C4-2B (cell line): ENCODE measurements around the gene SLC16A14.
A peak's percentile ranks its signal among the peaks of the same experiment; 100 is the strongest.

Experiments used
- H3K27ac ChIP-seq: fragments of 450-650 bp; 2 replicates; pipeline ENCODE4 v1.5.1; 2017
- CTCF ChIP-seq: fragments of 450-650 bp; conservative IDR thresholded peaks from 2 replicates; pipeline ENCODE4 v1.5.1; 2017; ENCODE audit warnings: mild to moderate bottlenecking
- ZFX ChIP-seq: fragments of 450-650 bp; IDR thresholded peaks from 2 replicates; pipeline ENCODE4 v1.6.1; 2017

Gene SLC16A14

GRCh38 chr2:230077851-230078547 lies 9.3 kb upstream of the SLC16A14 start:
- no peak overlapping the region for H3K27ac ChIP-seq
- no peak for TF ChIP-seq CTCF
- TF ChIP-seq ZFX, result no peak

GRCh38 chr2:230076819-230077218 lies 8.1 kb upstream of the SLC16A14 start:
- H3K27ac ChIP-seq, result no peak overlapping the region
- no peak for TF ChIP-seq ZFX
- TF ChIP-seq CTCF, result no peak

- TF ChIP-seq CTCF, result no peak
- TF ChIP-seq ZFX, result no peak
- H3K27ac ChIP-seq, result no peak overlapping the region
Observed at GRCh38 chr2:230075988-230076631, 7.4 kb upstream of the SLC16A14 start.

- TF ChIP-seq ZFX (no peak), CTCF (no peak)
- H3K27ac ChIP-seq, result no peak overlapping the region
Observed at GRCh38 chr2:230071421-230071820, 2.7 kb upstream of the SLC16A14 start.

- TF ChIP-seq ZFX (no peak), CTCF (no peak)
- H3K27ac ChIP-seq, result peak overlapping the region; percentile 93
Observed at GRCh38 chr2:230069402-230069801, 678 bp upstream of the SLC16A14 start.

GRCh38 chr2:230068016-230068650 lies 591 bp downstream of the SLC16A14 start:
- TF ChIP-seq ZFX (peak; percentile 94), CTCF (no peak)
- peak overlapping the region; percentile 93 for H3K27ac ChIP-seq

GRCh38 chr2:230060672-230061293 lies 7.9 kb downstream of the SLC16A14 start:
- no peak overlapping the region for H3K27ac ChIP-seq
- TF ChIP-seq ZFX (no peak), CTCF (no peak)
